BLaER1 (cell line): ENCODE data around the gene TRIM44.

ENCODE experiments used
- H3K27ac ChIP-seq: shearing (Covaris generic); formaldehyde crosslinking; 2 replicates; pipeline ENCODE4 v1.8.1; 2022
- H3K27me3 ChIP-seq: shearing (Covaris generic); formaldehyde crosslinking; 2 replicates; pipeline ENCODE4 v1.8.1; 2022
- H3K36me3 ChIP-seq: shearing (Covaris generic); formaldehyde crosslinking; 2 replicates; pipeline ENCODE4 v1.8.1; 2022
- H3K4me1 ChIP-seq: shearing (Covaris generic); formaldehyde crosslinking; 2 replicates; pipeline ENCODE4 v1.8.1; 2022
- H3K4me2 ChIP-seq: shearing (Covaris generic); formaldehyde crosslinking; 2 replicates; pipeline ENCODE4 v1.8.1; 2022
- H3K4me3 ChIP-seq: shearing (Covaris generic); formaldehyde crosslinking; 2 replicates; pipeline ENCODE4 v1.8.1; 2022
- H3K9ac ChIP-seq: shearing (Covaris generic); formaldehyde crosslinking; 2 replicates; pipeline ENCODE4 v1.8.1; 2022
- H3K9me3 ChIP-seq: shearing (Covaris generic); formaldehyde crosslinking; 2 replicates; pipeline ENCODE4 v1.8.1; 2022
- H4K20me1 ChIP-seq: shearing (Covaris generic); formaldehyde crosslinking; 2 replicates; pipeline ENCODE4 v1.8.1; 2022
- Cebpa-rat ChIP-seq: shearing (Covaris generic); IDR thresholded peaks from 2 replicates; pipeline ENCODE4 v1.8.1; 2022

TRIM44 gene

GRCh38 chr11:35861191-35861590, 198.6 kb downstream of the TRIM44 start:
- H3K4me1 ChIP-seq: no peaks in the 10 kb centered on the region
- no peak for TF ChIP-seq Cebpa-rat
- H3K4me2 ChIP-seq: no peak overlapping the region

GRCh38 chr11:35862666-35863065, 200.1 kb downstream of the TRIM44 start:
- Histone ChIP-seq H3K4me2 (no peak overlapping the region), H3K27me3 (no peaks in the 10 kb centered on the region), H3K9ac (no peak overlapping the region), H4K20me1 (no peaks in the 10 kb centered on the region), H3K36me3 (no peaks in the 10 kb centered on the region), H3K4me1 (no peaks in the 10 kb centered on the region), H3K27ac (no peak overlapping the region), H3K4me3 (no peak overlapping the region), H3K9me3 (peaks cover 4% of the 10 kb centered on the region; the same call in 1 of the 2 replicates)
- TF ChIP-seq Cebpa-rat: no peak

More at GRCh38 chr11:35861191-35861590, 198.6 kb downstream of the TRIM44 start:
- Histone ChIP-seq H3K9ac (no peak overlapping the region), H3K27me3 (no peaks in the 10 kb centered on the region), H3K9me3 (no peaks in the 10 kb centered on the region), H3K36me3 (no peaks in the 10 kb centered on the region), H3K27ac (no peak overlapping the region), H3K4me3 (no peak overlapping the region), H4K20me1 (no peaks in the 10 kb centered on the region)

- no peak for TF ChIP-seq Cebpa-rat
- peaks cover 18% of the 10 kb centered on the region for H3K9me3 ChIP-seq
- no peak overlapping the region for H3K9ac ChIP-seq
- no peaks in the 10 kb centered on the region for H4K20me1 ChIP-seq
- no peak overlapping the region for H3K4me2 ChIP-seq
- H3K27ac ChIP-seq: no peak overlapping the region
- no peaks in the 10 kb centered on the region for H3K36me3 ChIP-seq
- H3K4me3 ChIP-seq: no peak overlapping the region
- no peaks in the 10 kb centered on the region for H3K4me1 ChIP-seq
- no peaks in the 10 kb centered on the region for H3K27me3 ChIP-seq
These were observed 201.6 kb downstream of the TRIM44 start for GRCh38 chr11:35864131-35864530.

- Histone ChIP-seq H3K9ac (no peak overlapping the region), H4K20me1 (no peaks in the 10 kb centered on the region), H3K36me3 (no peaks in the 10 kb centered on the region), H3K4me3 (no peak overlapping the region), H3K27ac (no peak overlapping the region), H3K4me1 (no peaks in the 10 kb centered on the region), H3K9me3 (peaks cover 24% of the 10 kb centered on the region), H3K27me3 (no peaks in the 10 kb centered on the region), H3K4me2 (no peak overlapping the region)
- TF ChIP-seq Cebpa-rat: no peak
These were observed 204.0 kb downstream of the TRIM44 start for GRCh38 chr11:35866601-35867000.
